Measurements from ENCODE around the gene FSTL4.

DNA sequence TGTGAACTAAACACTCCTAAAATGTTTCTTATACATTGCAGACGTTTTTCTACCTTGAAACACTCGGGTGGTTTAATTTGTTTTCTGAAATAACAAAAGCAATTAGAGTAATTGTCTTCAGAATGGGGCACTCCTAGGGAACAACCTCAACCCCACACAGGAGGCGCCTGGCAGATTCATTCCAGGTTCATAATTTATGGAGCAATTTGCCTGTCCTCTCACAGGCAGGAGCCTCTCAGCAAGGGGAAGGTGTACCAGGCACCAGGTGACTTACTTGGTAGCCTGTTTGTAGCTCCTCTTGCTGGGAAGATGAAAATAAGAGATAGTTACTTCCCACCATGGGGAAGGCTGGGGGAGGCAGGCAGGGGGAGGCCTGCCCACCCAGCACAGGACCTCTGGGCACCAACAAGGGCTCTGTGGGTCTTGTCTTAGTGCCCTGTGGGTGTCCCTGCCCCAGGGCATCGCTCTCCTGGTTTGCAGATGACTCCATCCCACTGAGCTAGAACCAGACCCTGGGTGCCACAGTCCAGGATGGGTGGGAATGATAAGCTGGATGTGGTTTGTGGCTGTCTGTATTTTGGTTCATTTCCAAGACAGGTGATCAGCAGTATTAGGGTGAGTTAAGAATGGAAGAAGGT, 144.4 kb downstream of the FSTL4 start:
- no peak for TF ChIP-seq POLR2A (IDR thresholded peaks at IDR 0.05)
- no peak for TF ChIP-seq CTCF (IDR thresholded peaks at IDR 0.05)
